Gastroesophageal sphincter (tissue), 4 donors: Measurements from ENCODE around the gene SFMBT2. TPM values are rescaled to one million over a fixed set of nuclear protein-coding genes. Genes with fewer than 3 reads are reported as not detected.
"Not testable (repeated sequence)": the region's sequence is repeated elsewhere in the genome, so short reads cannot be mapped to it uniquely, and the experiment has no call there.

Source experiments
- ATAC-seq: fragments of 150-250 bp; one replicate; pipeline ENCODE4 v1.9.1; 2016; ENCODE audit warnings: mild to moderate bottlenecking, moderate library complexity
- H3K27ac ChIP-seq, 4 donors: fragments of 200-600 bp; sonication (generic) in 3 of 4; 1 replicate in 3 of 4; 2 replicates in 1 of 4; pipeline ENCODE4 v1.5.1; 2016 to 2019
- H3K27me3 ChIP-seq: fragments of 200-600 bp; sonication (generic); one replicate; pipeline ENCODE4 v1.5.1; 2019
- H3K36me3 ChIP-seq, 2 donors: fragments of 200-600 bp; sonication (generic); one replicate each; pipeline ENCODE4 v1.5.1; 2019; ENCODE audit warnings: control low read depth in 1 of 2
- H3K4me1 ChIP-seq, 3 donors: fragments of 200-600 bp; sonication (generic); 1 replicate in 2 of 3; 2 replicates in 1 of 3; pipeline ENCODE4 v1.5.1; 2016 to 2019; ENCODE audit warnings: control low read depth in 2 of 3
- H3K4me3 ChIP-seq, 2 donors: fragments of 200-600 bp; sonication (generic); one replicate each; pipeline ENCODE4 v1.5.1; 2019; ENCODE audit warnings: mild to moderate bottlenecking in 1 of 2, moderate library complexity in 1 of 2
- H3K9me3 ChIP-seq, 3 donors: fragments of 200-600 bp; sonication (generic); one replicate each; pipeline ENCODE4 v1.5.1; 2017 to 2019; ENCODE audit warnings: control low read depth in 2 of 3
- CTCF ChIP-seq, 4 experiments: fragments of 200-600 bp in 2 of 4; fragments of 450-650 bp in 2 of 4; sonication (generic) in 1 of 4; IDR thresholded peaks; one replicate each; pipeline ENCODE4 v1.5.1; 2017 to 2019; ENCODE audit warnings: antibody characterized with exemption in 4 of 4, mild to moderate bottlenecking in 2 of 4, moderate library complexity in 2 of 4
- EP300 ChIP-seq: sonication (generic); formaldehyde crosslinking; IDR thresholded peaks from one replicate; pipeline ENCODE4 v1.6.1; 2017; ENCODE audit warnings: antibody characterized with exemption, mild to moderate bottlenecking
- POLR2A ChIP-seq, 2 donors: fragments of 450-650 bp; IDR thresholded peaks; one replicate each; pipeline ENCODE4 v1.6.1; 2017; ENCODE audit warnings: antibody characterized with exemption in 2 of 2, mild to moderate bottlenecking in 2 of 2, moderate library complexity in 1 of 2
- POLR2AphosphoS5 ChIP-seq: sonication (generic); formaldehyde crosslinking; IDR thresholded peaks from one replicate; pipeline ENCODE4 v1.6.1; 2017; ENCODE audit warnings: antibody characterized with exemption
- WGBS, 2 donors: methylation state at CpG; one replicate each; pipeline ENCODE4 v1.1.5; 2018; ENCODE audit warnings: low coverage in 1 of 2; 5-methylcytosine and 5-hydroxymethylcytosine counted together
- total RNA-seq, 4 donors: library from RNA; depleted of rRNA; stranded (reverse); fragments of >200 nt; gene quantifications; one replicate each; pipeline ENCODE4 v1.1.0, GENCODE V29; 2016

SFMBT2 gene
- total RNA-seq, 4 donors from 2014 or later: 6.9 to 14.3 (median 11.4) TPM

- TF ChIP-seq CTCF (IDR thresholded peaks at IDR 0.05): no peak
- TF ChIP-seq POLR2AphosphoS5: no peak
- TF ChIP-seq POLR2A (IDR thresholded peaks at IDR 0.05): no peak
- TF ChIP-seq EP300: no peak
- no peak for ATAC-seq
- Histone ChIP-seq H3K36me3 (no peaks in the 10 kb centered on the region), H3K27ac (no peak overlapping the region), H3K9me3 (no peaks in the 10 kb centered on the region), H3K4me3 (no peak overlapping the region), H3K4me1 (peaks cover 0 to 31% (median 14%) of the 10 kb centered on the region in 3 donors), H3K27me3 (no peaks in the 10 kb centered on the region)
- 100% methylated on average over 1 of the region's 2 CpGs for WGBS, 2 donors
Measured at GRCh38 chr10:7316839-7317238, 94.0 kb downstream of the SFMBT2 start.

DNA sequence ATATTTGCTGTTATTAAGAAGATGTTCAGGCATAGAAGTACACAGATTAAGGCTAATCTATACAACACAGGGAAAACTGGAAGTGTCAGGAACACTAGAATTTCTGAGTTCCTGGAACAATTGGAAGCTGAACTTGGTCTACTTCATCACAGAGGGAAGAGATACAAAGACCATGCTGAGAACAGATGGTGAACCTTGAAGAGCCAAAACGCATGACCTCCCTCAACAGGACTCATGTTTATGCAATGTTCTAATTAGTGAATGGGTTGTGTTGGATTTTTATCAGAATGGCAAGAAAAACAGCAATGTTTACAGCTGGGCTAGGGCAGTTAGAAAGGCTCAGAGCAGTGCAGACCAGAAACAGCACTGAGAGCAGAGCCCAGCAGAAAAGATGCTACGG is 94.9 kb downstream of the SFMBT2 start:
- TF ChIP-seq EP300 (no peak), CTCF (IDR thresholded peaks at IDR 0.05) (no peak), POLR2AphosphoS5 (no peak)
- no peaks in the 10 kb centered on the region for H3K36me3 ChIP-seq
- H3K27ac ChIP-seq: no peak overlapping the region
- no peaks in the 10 kb centered on the region for H3K27me3 ChIP-seq
- no peaks in the 10 kb centered on the region for H3K9me3 ChIP-seq
- no peak for ATAC-seq
- 64 to 88% methylated on average over 2 of the region's 2 CpGs for WGBS, 2 donors
- H3K4me1 ChIP-seq: peaks cover 0 to 31% (median 14%) of the 10 kb centered on the region in 3 donors
- H3K4me3 ChIP-seq: no peak overlapping the region

DNA sequence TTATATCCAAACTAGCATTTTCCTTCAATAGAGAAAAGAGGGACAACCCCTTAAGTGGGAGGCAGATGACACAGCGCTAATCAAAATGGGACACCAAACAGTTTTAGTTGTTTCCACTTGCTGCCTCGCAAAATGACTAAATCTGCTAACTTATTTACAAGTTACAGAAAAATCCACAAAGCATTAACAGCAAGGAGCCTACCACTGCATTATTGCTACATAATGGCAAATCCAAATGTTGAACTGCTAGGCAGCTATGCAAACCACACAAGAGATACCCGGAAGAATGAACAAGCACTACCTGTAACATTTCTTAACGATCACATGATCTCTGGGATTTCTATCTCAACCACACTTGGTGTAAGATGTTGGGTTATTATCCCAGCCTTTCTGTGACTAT is 96.7 kb downstream of the SFMBT2 start:
- no peaks in the 10 kb centered on the region for H3K27me3 ChIP-seq
- H3K4me3 ChIP-seq: no peak overlapping the region
- no peak overlapping the region for H3K27ac ChIP-seq
- 90 to 91% methylated on average over 4 of the region's 4 CpGs for WGBS, 2 donors
- no peaks in the 10 kb centered on the region for H3K9me3 ChIP-seq
- H3K4me1 ChIP-seq: peaks cover 0 to 19% (median 6%) of the 10 kb centered on the region in 3 donors
- H3K36me3 ChIP-seq: no peaks in the 10 kb centered on the region
- no peak for TF ChIP-seq CTCF (IDR thresholded peaks at IDR 0.05)
- TF ChIP-seq POLR2AphosphoS5: no peak
- TF ChIP-seq EP300: no peak
- no peak for TF ChIP-seq POLR2A (IDR thresholded peaks at IDR 0.05)
- ATAC-seq: no peak

DNA sequence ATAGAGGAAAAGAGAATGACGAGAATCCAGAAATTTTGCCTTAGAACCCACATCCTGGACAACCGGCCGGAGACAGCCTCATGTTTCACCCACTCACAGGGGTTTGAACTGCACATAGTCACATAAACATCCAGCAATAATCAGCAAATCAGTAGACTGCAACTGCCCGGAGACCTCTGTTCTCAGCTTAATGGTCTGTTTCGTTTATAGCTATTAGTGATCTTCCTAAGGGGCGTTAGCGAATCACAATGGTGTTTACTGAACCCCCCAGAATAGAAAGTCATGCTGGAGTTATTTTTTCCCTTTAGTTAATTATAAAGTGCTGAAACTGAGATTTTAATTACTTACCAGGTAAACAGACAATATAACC is 98.4 kb downstream of the SFMBT2 start:
- peaks cover 0 to 6% (median 0%) of the 10 kb centered on the region in 3 donors for H3K9me3 ChIP-seq
- TF ChIP-seq POLR2AphosphoS5 (no peak), POLR2A (IDR thresholded peaks at IDR 0.05) (no peak), CTCF (IDR thresholded peaks at IDR 0.05) (no peak), EP300 (no peak)
- 89% methylated on average over 7 of the region's 7 CpGs for WGBS, 2 donors

GRCh38 chr10:7311850-7312487 is 98.9 kb downstream of the SFMBT2 start:
- ATAC-seq, H3K27ac ChIP-seq, H3K36me3 ChIP-seq, H3K9me3 ChIP-seq, H3K27me3 ChIP-seq, H3K4me3 ChIP-seq, H3K4me1 ChIP-seq: not testable (repeated sequence)
- WGBS, 2 donors: 78 to 91% methylated on average over 1 to 13 of the region's 13 CpGs

More for the DNA sequence above, 98.4 kb downstream of the SFMBT2 start:
- no peak for ATAC-seq
- no peaks in the 10 kb centered on the region for H3K27me3 ChIP-seq
- peaks cover 0 to 4% (median 0%) of the 10 kb centered on the region in 3 donors for H3K4me1 ChIP-seq
- H3K27ac ChIP-seq: no peak overlapping the region
- no peaks in the 10 kb centered on the region for H3K36me3 ChIP-seq
- no peak overlapping the region for H3K4me3 ChIP-seq
